CD4-positive, alpha-beta T cell (primary cell): ENCODE measurements around the gene PGC. TPM values are rescaled to one million over a fixed set of nuclear protein-coding genes. Genes with fewer than 3 reads are reported as not detected.

Experiments used
- ATAC-seq: fragments of 200-7000 bp; cut with Tn5 transposase; one replicate; pipeline ENCODE4 v1.10.0; 2022; ENCODE audit warnings: mild to moderate bottlenecking; ENCODE audit not compliant: poor library complexity
- CTCF ChIA-PET: fragments of 350-600 bp; sonication (Branson Sonifier 250); formaldehyde crosslinking; loops from one replicate; lab custom pipeline; 2021; ENCODE audit warnings: antibody characterized with exemption, inconsistent platforms; lab: Charles Lee
- POLR2A ChIA-PET: fragments of 350-600 bp; sonication (Branson Sonifier 250); formaldehyde crosslinking; loops from one replicate; lab custom pipeline; 2021; ENCODE audit warnings: antibody characterized with exemption, inconsistent platforms; lab: Charles Lee
- DNase-seq, 14 experiments: peaks; one replicate each; pipeline ENCODE4 v3.0.0-alpha.2; 2013 to 2020; ENCODE audit warnings: mixed read lengths in 2 of 14
- H3K27ac ChIP-seq, 2 donors: one replicate each; pipeline versions ENCODE4 v1.5.1 to v1.7.0; 2013; ENCODE audit warnings: low read length in 2 of 2, low read depth in 1 of 2, mild to moderate bottlenecking in 1 of 2
- H3K27me3 ChIP-seq, 2 experiments: 1 replicate in 1 of 2; 2 replicates in 1 of 2; pipeline versions ENCODE4 v1.6.1 to v1.7.0; 2013; ENCODE audit warnings: low read length in 2 of 2, control low read depth in 1 of 2, mild to moderate bottlenecking in 1 of 2, moderate library complexity in 1 of 2; ENCODE audit not compliant: insufficient read depth in 2 of 2, control insufficient read depth in 1 of 2
- H3K36me3 ChIP-seq: one replicate; pipeline ENCODE4 v1.6.1; 2013; ENCODE audit warnings: low read length, control low read depth; ENCODE audit not compliant: insufficient read depth
- H3K4me1 ChIP-seq: one replicate; pipeline ENCODE4 v1.6.1; 2013; ENCODE audit warnings: low read length, control low read depth; ENCODE audit not compliant: insufficient read depth
- H3K4me3 ChIP-seq: one replicate; pipeline ENCODE4 v1.5.1; 2013; ENCODE audit warnings: mild to moderate bottlenecking, low read length, moderate library complexity
- H3K9me3 ChIP-seq, 2 experiments: 1 replicate in 1 of 2; 2 replicates in 1 of 2; pipeline versions ENCODE4 v1.6.1 to v1.7.0; 2013; ENCODE audit warnings: low read length in 2 of 2, mild to moderate bottlenecking in 2 of 2, control low read depth in 1 of 2, moderate library complexity in 1 of 2; ENCODE audit not compliant: control insufficient read depth in 1 of 2, insufficient read depth in 1 of 2
- H3K27ac Mint-ChIP-seq: one replicate; pipeline ENCODE4 v1.8.0; 2020; ENCODE audit warnings: mixed read lengths
- H3K27me3 Mint-ChIP-seq: one replicate; pipeline ENCODE4 v1.8.0; 2021; ENCODE audit warnings: mixed read lengths
- H3K36me3 Mint-ChIP-seq: one replicate; pipeline ENCODE4 v1.8.0; 2021; ENCODE audit warnings: low read depth, mixed read lengths
- H3K4me1 Mint-ChIP-seq: one replicate; pipeline ENCODE4 v1.8.0; 2021; ENCODE audit warnings: low read depth, mixed read lengths
- H3K4me3 Mint-ChIP-seq: one replicate; pipeline ENCODE4 v1.8.0; 2020; ENCODE audit warnings: mild to moderate bottlenecking, mixed read lengths
- H3K9me3 Mint-ChIP-seq: one replicate; pipeline ENCODE4 v1.8.0; 2020; ENCODE audit warnings: mixed read lengths
- intact Hi-C, 2 experiments: fragments of 100-400 bp; cut with DNase I in 1 of 2; cut with micrococcal nuclease in 1 of 2; formaldehyde crosslinking; loops; one replicate each; pipeline versions ENCODE4 v1.15.1 to v1.9.0; 2023 to 2025; cut with DNase I, micrococcal nuclease
- total RNA-seq, 174 experiments: library from RNA in 2 of 174; stranded (reverse) in 2 of 174; gene quantifications; one replicate each; pipeline ENCODE4 v1.2.3 and lab custom pipeline; 2021 to 2026
- TF ChIP-seq, protein P1 (sequence below): fragments of 200-600 bp; IDR thresholded peaks from one replicate; pipeline ENCODE4 v1.8.0; 2022; ENCODE audit warnings: antibody characterized with exemption, mild to moderate bottlenecking

The PGC gene
- total RNA-seq, 2 experiments from 2014 or later, result not detected

DNA sequence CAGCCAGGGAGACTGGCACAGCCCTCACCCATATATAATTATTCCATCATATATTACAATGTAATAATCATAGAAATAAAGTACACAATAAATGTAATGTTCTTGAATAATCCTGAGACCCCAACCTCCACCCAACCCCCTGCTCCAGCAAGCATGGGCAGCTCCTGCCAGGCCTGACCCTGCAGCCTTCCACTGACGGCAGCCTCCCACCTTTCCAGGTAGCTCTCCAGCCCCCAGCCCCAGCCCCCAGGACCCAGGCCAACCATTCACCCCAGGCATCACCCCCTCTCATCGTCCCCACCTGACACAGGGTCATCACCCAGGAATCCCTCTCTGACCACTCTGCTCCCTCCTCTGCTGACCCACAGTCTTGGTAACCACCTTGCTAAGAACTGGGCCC lies 26.4 kb downstream of the PGC start:
- H3K27me3 Mint-ChIP-seq, result no peaks in the 10 kb centered on the region
- no peaks in the 10 kb centered on the region for H3K9me3 Mint-ChIP-seq
- TF ChIP-seq, protein P1, sequence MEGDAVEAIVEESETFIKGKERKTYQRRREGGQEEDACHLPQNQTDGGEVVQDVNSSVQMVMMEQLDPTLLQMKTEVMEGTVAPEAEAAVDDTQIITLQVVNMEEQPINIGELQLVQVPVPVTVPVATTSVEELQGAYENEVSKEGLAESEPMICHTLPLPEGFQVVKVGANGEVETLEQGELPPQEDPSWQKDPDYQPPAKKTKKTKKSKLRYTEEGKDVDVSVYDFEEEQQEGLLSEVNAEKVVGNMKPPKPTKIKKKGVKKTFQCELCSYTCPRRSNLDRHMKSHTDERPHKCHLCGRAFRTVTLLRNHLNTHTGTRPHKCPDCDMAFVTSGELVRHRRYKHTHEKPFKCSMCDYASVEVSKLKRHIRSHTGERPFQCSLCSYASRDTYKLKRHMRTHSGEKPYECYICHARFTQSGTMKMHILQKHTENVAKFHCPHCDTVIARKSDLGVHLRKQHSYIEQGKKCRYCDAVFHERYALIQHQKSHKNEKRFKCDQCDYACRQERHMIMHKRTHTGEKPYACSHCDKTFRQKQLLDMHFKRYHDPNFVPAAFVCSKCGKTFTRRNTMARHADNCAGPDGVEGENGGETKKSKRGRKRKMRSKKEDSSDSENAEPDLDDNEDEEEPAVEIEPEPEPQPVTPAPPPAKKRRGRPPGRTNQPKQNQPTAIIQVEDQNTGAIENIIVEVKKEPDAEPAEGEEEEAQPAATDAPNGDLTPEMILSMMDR, result no peak
- no peak for DNase-seq
- H3K4me1 Mint-ChIP-seq, result peaks cover 15% of the 10 kb centered on the region
- no peaks in the 10 kb centered on the region for H3K9me3 ChIP-seq
- no peaks in the 10 kb centered on the region for H3K36me3 Mint-ChIP-seq
- H3K4me1 ChIP-seq, result peaks cover 26% of the 10 kb centered on the region
- no peak overlapping the region for H3K4me3 Mint-ChIP-seq
- no peak overlapping the region for H3K27ac ChIP-seq
- CTCF ChIA-PET, result no interaction called here
- intact Hi-C loops, result no loop called here
- H3K27ac Mint-ChIP-seq, result no peak overlapping the region
- peaks cover 7% of the 10 kb centered on the region for H3K36me3 ChIP-seq
- POLR2A ChIA-PET, result no interaction called here
- no peak for ATAC-seq
- H3K4me3 ChIP-seq, result no peak overlapping the region
- H3K27me3 ChIP-seq, result no peaks in the 10 kb centered on the region

DNA sequence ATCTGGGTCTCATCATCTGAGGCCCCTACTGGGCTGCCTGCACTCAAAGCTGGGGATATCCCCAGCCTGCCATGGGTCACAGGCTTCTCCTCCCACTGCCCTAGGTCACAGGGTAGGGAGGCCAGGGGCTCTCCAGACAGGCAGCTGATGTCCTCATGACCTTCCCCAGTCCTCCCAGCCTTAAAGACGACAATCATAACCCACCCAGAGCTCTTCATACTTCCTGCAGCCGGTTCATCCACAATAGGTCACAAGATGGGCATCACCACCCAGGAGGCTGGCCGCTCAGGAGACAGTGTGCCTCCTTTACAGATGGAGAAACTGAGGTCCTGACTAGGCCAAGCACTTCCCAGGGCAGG lies 27.0 kb downstream of the PGC start:
- intact Hi-C loops, result no loop called here
- no peak for ATAC-seq
- POLR2A ChIA-PET, result no interaction called here

DNA sequence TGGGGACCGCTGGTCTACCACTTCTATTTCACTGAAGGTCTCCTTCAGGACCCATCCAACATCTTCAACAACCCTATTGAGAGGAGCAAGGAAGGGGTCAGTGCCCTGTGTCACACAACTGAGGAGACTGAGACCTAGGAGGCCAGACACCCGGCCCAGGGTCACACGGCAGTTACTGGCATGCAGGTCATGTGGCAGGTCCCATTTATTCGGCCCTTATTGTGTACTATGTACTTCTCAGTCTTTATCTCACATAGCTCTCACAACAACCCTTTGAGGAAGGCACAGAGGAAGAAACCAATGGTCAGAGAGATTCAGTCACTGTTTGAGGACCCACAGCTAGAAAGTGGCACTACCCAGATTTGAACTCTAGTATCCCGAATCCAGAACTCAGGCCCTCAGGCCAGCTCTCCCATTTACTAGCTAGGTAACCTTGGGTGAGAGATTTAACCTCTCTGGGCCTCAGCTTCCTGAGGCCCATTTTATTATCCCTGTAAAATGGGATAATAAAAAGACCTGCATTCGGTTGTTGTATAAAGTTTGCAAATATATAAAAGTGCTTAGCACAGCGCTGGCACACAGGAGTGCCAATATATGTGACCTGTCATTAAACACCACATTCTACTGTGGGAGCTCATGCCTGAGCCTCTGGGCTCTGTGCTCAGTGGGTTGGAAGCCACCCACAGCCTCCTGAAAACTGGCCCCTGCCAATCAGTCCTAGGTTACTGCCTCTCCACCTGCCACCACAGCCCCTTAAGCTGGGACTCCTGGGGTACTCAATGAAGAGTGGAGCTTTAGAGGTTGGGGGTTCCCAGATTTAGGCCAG lies 27.5 kb downstream of the PGC start:
- Histone ChIP-seq H3K4me1 (peaks cover 22% of the 10 kb centered on the region), H3K4me3 (no peak overlapping the region), H3K36me3 (peaks cover 7% of the 10 kb centered on the region), H3K27ac (no peak overlapping the region), H3K9me3 (no peaks in the 10 kb centered on the region), H3K27me3 (no peaks in the 10 kb centered on the region)
- intact Hi-C loops, result no loop called here
- Mint-ChIP-seq H3K4me1 (peaks cover 17% of the 10 kb centered on the region), H3K4me3 (no peak overlapping the region), H3K27me3 (no peaks in the 10 kb centered on the region), H3K36me3 (no peaks in the 10 kb centered on the region), H3K9me3 (no peaks in the 10 kb centered on the region), H3K27ac (no peak overlapping the region)
- POLR2A ChIA-PET, result interaction anchor here (0.9 kb wide), 1 partner anchor 15 kb away, joined by 3 read pairs; no protein-coding TSS in a partner anchor
- no peak for ATAC-seq
- DNase-seq, result no peak
- CTCF ChIA-PET, result interaction anchor here (0.6 kb wide), 1 partner anchor 303 kb away, joined by 3 read pairs; no protein-coding TSS in a partner anchor
- TF ChIP-seq, protein P1, result no peak

More for the DNA sequence above, 27.0 kb downstream of the PGC start:
- H3K27me3 Mint-ChIP-seq, result no peaks in the 10 kb centered on the region
- H3K36me3 ChIP-seq, result peaks cover 7% of the 10 kb centered on the region
- no peak overlapping the region for H3K27ac ChIP-seq
- no peak overlapping the region for H3K4me3 ChIP-seq
- H3K4me1 ChIP-seq, result peaks cover 26% of the 10 kb centered on the region
- H3K4me1 Mint-ChIP-seq, result peaks cover 17% of the 10 kb centered on the region
- CTCF ChIA-PET, result no interaction called here
- DNase-seq, result no peak
- H3K27me3 ChIP-seq, result no peaks in the 10 kb centered on the region
- H3K9me3 Mint-ChIP-seq, result no peaks in the 10 kb centered on the region
- H3K36me3 Mint-ChIP-seq, result no peaks in the 10 kb centered on the region
- TF ChIP-seq, protein P1, result no peak
- no peak overlapping the region for H3K4me3 Mint-ChIP-seq
- H3K27ac Mint-ChIP-seq, result no peak overlapping the region
- no peaks in the 10 kb centered on the region for H3K9me3 ChIP-seq
